Suprapubic skin (tissue), 3 donors: Measurements from ENCODE around the gene SNX1.

ENCODE experiments used
- CTCF ChIP-seq, 2 donors: fragments of 200-600 bp in 1 of 2; fragments of 450-650 bp in 1 of 2; sonication (generic) in 1 of 2; IDR thresholded peaks; one replicate each; pipeline ENCODE4 v1.5.1; 2016 to 2019; ENCODE audit warnings: antibody characterized with exemption in 2 of 2, mild to moderate bottlenecking in 1 of 2, moderate library complexity in 1 of 2
- EP300 ChIP-seq: sonication (generic); formaldehyde crosslinking; IDR thresholded peaks from one replicate; pipeline ENCODE4 v1.6.1; 2017; ENCODE audit warnings: antibody characterized with exemption

DNA sequence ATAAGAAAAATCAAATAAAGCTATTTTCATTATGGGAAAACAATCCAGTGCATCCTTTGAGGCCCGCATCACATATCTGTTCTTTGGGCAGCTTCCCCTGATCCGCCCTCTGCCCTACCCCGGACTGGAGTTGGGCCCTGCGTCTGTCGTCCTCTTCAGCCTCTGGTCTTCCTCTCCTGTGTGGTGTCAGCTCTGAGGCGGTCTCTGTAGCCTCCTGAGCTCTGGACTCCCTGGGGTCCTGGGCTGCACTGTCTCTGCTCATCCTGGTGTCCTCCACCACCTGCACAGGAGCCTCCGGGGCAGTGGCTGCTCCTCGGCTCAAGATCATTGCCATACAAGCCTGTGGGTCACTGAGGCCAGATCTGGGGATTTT, 48.4 kb downstream of the SNX1 start:
- TF ChIP-seq CTCF (IDR thresholded peaks at IDR 0.05) (no peak), EP300 (no peak)
